NCI-H1417 treated with DMSO at 0.1 percent for 48 hours (cell line): ENCODE results near the gene MYO1G.
"Not testable (repeated sequence)": the region's sequence is repeated elsewhere in the genome, so short reads cannot be mapped to it uniquely, and the experiment has no call there.

ENCODE experiments used
- DNase-seq: peaks from one replicate; lab custom pipeline; 2025; lab: John Stamatoyannopoulos, UW

The MYO1G gene

GRCh38 chr7:44999245-45000092 lies 20.7 kb upstream of the MYO1G start:
- DNase-seq = peak; percentile 98

- DNase-seq = no peak
These were observed 19.5 kb upstream of the MYO1G start for GRCh38 chr7:44998153-44998871.

GRCh38 chr7:44995555-44996493 lies 17.0 kb upstream of the MYO1G start:
- DNase-seq = no peak

GRCh38 chr7:44994877-44995554 lies 16.2 kb upstream of the MYO1G start:
- no peak for DNase-seq

GRCh38 chr7:44992004-44992795 lies 13.4 kb upstream of the MYO1G start:
- DNase-seq = not testable (repeated sequence)

- DNase-seq = no peak
These were observed 11.6 kb upstream of the MYO1G start for GRCh38 chr7:44990109-44991023.

- DNase-seq = no peak
These were observed 10.3 kb upstream of the MYO1G start for GRCh38 chr7:44989132-44989531.

GRCh38 chr7:44988701-44989100 lies 9.9 kb upstream of the MYO1G start:
- DNase-seq = no peak

GRCh38 chr7:44987996-44988395 lies 9.2 kb upstream of the MYO1G start:
- no peak for DNase-seq

- no peak for DNase-seq
These were observed 8.6 kb upstream of the MYO1G start for GRCh38 chr7:44987457-44987856.

GRCh38 chr7:44986218-44987053 lies 7.6 kb upstream of the MYO1G start:
- peak; percentile 86 for DNase-seq

GRCh38 chr7:44985900-44986217 lies 7.0 kb upstream of the MYO1G start:
- no peak for DNase-seq

GRCh38 chr7:44985033-44985695 lies 6.3 kb upstream of the MYO1G start:
- DNase-seq = no peak

GRCh38 chr7:44984478-44984758 lies 5.6 kb upstream of the MYO1G start:
- DNase-seq = no peak

GRCh38 chr7:44983742-44984477 lies 5.1 kb upstream of the MYO1G start:
- no peak for DNase-seq

- DNase-seq = no peak
These were observed 4.2 kb upstream of the MYO1G start for GRCh38 chr7:44982970-44983369.

GRCh38 chr7:44982535-44982923 lies 3.7 kb upstream of the MYO1G start:
- DNase-seq = no peak
